Ammon's horn (tissue), 1 donor: ENCODE results near the gene BIK.
"Not testable (repeated sequence)": the region's sequence is repeated elsewhere in the genome, so short reads cannot be mapped to it uniquely, and the experiment has no call there.

ENCODE experiments used
- DNase-seq: peaks from one replicate; pipeline ENCODE4 v3.0.0-alpha.2; 2016; ENCODE audit warnings: low spot score

Gene BIK

DNA sequence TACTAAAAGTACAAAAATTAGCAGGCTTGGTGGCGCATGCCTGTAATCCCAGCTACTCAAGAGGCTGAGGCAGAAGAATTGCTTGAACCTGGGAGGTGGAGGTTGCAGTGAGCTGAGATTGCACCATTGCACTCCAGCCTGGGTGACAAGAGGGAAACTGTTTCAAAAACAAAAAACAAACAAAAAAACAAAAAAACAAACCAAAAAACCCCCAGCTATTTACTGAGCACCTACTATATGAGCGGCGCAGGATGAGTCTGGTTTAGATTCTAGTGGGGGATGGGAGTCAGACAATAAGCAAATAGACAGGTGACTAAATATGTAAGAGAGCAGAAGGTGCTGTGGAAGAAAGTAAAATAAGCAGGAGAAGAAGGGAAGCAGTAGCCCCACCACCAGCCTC, 5.6 kb upstream of the BIK start:
- DNase-seq = not testable (repeated sequence)

GRCh38 chr22:43106302-43106701, 4.2 kb upstream of the BIK start:
- DNase-seq = no peak

DNA sequence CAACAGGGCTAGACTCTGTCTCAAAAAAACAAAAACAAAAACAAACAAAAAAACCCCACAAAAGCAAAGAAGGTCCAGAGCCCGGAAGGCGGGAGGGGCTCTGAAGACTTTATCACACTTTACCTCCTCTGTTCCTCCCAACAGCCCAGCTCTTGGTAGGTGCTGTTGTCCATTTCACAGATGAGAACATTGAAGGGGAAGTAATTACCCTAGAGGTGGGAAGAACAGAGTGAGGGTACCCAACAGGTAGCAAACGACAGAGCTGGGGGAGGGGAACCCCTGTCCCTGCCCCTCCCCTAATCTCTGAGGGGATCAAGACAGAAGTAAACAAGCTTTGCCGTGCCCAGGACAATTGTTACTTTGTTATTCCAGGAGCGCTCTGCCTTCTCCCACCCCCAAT, 1.0 kb upstream of the BIK start:
- no peak for DNase-seq

- no peak for DNase-seq
Observed at GRCh38 chr22:43109921-43110443, 568 bp upstream of the BIK start.

DNA sequence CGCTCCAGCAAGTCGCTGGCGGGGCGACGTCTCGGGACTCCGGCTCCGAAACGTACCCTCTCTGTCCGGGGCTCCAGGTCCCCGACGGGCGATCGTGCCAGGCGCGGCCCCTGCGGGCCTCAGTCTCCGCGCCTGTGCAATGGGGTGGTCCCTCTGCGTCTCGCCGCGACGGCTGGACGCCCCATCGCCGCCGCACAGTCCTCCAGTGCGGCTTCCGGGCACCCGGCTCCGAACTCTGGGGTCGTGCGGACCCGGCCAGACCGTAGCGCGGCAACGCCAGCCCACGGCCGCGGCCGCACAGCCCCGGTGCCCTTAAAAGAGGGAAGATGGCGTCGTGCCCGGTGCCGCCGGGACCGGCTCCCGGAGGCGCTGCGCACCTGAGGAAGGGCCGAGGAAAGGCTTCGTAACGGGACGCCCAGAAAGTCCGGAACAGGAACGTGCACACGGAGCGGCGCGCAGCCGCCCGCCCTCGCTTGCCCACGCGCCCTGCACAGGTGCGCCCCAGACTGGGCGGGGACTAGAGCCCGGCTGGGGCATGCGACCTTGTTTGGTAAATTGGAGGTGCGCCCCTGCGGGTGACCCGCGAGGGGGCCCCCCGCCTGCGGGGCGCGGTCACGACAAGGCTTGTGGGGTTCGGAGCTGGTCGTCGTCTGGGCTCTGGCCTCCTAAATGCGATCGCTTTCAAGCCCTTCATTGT, 525 bp downstream of the BIK start:
- DNase-seq = no peak

DNA sequence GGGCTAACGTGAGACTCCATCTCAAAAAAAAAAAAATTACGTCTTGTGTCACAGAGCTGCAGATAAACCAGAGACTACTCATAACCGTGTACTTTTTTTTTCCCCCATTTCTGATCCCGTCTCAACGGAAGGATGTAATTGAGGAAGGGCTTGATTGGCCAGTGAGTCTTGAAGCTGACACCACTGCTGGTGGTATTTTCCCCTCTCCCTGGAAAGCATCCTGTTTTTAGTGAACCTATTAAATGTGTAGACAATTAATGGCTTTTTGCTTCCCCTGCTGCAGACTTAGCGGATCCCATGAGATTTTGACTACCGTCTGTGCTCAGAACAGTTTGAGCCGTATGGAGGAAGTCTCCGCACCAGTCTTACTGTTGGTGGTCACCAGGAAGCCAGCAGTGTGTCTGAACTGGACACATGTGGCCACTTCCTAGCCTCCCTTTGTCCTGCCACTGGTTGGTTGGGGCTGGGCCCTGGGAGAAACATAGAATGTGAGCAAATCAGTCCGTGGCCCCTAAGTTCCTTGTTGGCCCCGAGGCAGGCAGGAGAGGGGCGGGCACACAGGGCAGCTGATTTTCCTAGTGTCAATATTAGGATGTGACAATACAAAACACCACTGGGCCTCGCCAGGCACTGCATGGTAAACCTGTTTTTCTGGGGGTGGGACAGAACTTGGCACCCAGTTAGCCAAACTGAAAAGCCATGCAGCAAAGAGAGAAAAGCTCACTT, 3.1 kb downstream of the BIK start:
- DNase-seq = no peak

- no peak for DNase-seq
Observed at GRCh38 chr22:43114958-43115357, 4.4 kb downstream of the BIK start.

DNA sequence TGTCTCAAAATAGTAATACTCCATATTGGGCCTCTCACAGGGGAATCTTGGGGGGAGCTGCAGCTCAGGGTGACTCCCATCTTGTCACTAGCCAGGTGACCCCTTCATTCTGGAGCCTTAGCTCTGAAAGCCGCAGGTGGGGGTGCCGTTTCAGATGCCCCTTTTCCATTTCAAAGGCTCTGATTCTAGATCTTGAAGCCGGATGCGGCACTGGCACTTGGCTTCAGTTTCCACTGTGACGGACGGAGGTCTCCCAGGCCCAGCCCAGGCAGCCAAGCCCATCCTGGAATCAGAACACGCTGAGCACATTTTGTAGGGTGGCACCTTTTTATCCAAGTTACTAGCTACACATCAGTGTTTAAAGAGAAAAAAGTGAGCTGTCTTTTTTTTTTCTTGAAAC, 6.4 kb downstream of the BIK start:
- no peak for DNase-seq

- no peak for DNase-seq
Observed at GRCh38 chr22:43118024-43118849, 7.7 kb downstream of the BIK start.

GRCh38 chr22:43118953-43119458, 8.5 kb downstream of the BIK start:
- no peak for DNase-seq

GRCh38 chr22:43126501-43127165, 16.1 kb downstream of the BIK start:
- DNase-seq = no peak

DNA sequence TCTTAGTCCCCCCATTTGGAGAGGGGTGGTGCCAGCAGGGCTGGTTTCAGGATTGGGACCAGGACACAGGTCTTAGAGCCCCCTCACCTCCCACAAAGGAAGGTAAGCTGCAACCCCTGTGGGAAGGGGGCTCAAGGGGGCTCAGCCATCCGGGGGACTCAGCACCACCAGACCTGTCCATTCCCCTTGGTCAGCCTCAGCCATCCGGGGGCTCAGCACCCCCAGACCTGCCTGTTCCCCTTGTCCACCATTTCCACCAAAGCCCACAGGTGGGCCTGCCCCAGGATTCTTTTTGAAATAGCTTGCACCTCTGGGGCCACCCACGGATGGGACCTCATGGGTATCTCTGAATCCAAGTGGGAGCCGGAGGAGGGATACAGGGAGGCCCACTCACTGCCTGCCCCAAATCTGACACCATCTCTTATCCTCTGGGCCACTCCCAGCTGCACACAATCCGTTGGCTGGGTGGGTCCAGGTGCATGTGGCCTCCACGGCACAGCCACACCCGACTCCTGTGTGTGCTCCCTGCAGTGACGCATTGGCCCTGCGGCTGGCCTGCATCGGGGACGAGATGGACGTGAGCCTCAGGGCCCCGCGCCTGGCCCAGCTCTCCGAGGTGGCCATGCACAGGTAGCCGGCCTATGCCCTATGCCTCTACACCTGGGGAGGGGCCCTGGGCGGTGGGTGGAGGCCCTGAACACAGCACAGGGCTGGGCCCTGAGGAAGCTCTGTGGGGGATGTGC, 16.8 kb downstream of the BIK start:
- DNase-seq = no peak

GRCh38 chr22:43128116-43128515, 17.6 kb downstream of the BIK start:
- DNase-seq = no peak

- DNase-seq = no peak
Observed at GRCh38 chr22:43128928-43129424, 18.4 kb downstream of the BIK start.

GRCh38 chr22:43129426-43130425, 19.2 kb downstream of the BIK start:
- no peak for DNase-seq

DNA sequence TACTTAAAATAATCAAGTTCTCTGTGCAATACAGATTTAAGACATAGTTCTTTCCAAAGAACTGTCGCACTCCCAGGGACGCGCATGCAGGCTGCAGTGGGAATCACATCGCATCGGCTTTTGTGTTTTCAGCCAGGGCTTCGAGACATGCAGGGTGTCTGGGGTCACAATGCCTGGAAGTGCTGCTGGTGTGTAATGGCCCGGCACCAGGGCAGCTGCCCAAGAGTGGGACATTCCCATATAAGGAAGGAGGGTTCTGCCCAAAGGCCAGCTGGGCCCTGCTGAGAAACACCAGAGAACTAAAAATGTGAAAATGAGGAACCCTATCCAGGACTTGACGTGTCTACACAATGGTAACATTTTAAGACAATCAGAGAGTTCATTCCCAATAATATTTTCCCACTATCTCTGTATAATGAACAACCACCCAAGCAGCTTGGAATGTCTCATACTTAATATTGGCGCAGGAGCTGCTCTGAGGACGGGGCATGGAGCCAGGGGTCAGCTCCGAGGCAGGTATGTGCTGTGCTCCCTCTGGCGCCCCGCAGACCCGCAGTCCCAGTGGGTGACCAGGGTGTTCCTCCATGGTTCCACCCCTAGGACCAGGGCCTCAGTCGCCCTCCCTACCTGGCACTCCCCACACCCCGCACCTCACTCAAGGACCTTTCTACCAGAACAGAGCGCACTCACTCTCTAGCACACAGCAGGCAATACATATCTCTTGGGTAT, 21.4 kb downstream of the BIK start:
- no peak for DNase-seq

DNA sequence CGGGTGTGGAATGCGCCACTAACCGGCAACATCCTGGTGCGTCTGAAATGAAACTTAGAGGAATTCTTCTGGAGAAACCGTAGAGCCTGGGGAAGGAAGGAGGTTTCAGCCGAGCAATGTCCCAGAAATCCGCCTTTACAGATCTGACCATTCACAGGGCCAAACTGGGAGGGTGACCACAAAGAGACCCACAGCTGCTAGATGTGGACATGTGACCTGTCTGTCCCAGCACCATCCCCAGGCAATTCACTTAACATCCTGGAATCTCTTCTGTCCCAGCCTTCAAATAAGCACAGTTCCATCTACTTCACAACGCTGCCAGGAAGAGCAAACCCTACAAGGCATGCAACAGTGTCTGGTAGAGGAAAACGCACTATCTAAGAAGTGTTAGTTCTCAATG, 22.9 kb downstream of the BIK start:
- no peak for DNase-seq

- DNase-seq = no peak
Observed at GRCh38 chr22:43134553-43134952, 24.0 kb downstream of the BIK start.

DNA sequence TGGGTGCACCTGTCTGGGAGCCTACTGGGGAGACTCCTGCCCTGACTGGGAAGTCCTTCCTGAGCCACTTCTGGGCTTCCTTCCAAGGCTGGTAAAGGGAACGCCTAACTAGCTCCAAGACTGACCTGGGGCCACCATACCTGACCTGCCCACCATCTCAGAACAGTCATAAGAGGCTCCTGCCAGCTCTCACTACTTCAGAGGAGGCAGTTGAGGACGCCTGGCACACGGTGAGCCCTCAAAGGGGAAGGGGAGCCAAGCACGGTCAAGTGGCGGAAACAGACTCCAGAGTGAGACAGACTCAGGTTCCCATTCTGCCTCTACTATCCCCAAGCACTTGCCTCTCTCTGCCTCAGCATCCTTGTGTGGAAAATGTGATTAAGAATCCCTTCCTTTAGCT, 25.0 kb downstream of the BIK start:
- no peak for DNase-seq
